ENCODE measurements around the gene CSTB.

Gene CSTB

GRCh38 chr21:43748622-43749021 is 27.5 kb downstream of the CSTB start:
- DNase-seq (ENCODE audit: low read depth) = no peak

GRCh38 chr21:43745772-43746517 is 30.2 kb downstream of the CSTB start:
- no peak overlapping the region for H3K4me3 ChIP-seq (ENCODE audit: low read depth, low read length)
- DNase-seq (ENCODE audit: low read depth) = no peak
- no peak for TF ChIP-seq CTCF (IDR thresholded peaks at IDR 0.05; ENCODE audit: control insufficient read depth, extremely low read depth, insufficient read depth)

More at GRCh38 chr21:43748622-43749021, 27.5 kb downstream of the CSTB start:
- TF ChIP-seq CTCF (IDR thresholded peaks at IDR 0.05; ENCODE audit: control insufficient read depth, extremely low read depth, insufficient read depth) = no peak
- no peak overlapping the region for H3K4me3 ChIP-seq (ENCODE audit: low read depth, low read length)

GRCh38 chr21:43744725-43745124 is 31.4 kb downstream of the CSTB start:
- TF ChIP-seq CTCF (IDR thresholded peaks at IDR 0.05; ENCODE audit: control insufficient read depth, extremely low read depth, insufficient read depth) = no peak

GRCh38 chr21:43743947-43744346 is 32.2 kb downstream of the CSTB start:
- no peak overlapping the region for H3K4me3 ChIP-seq (ENCODE audit: low read depth, low read length)
- no peak for TF ChIP-seq CTCF (IDR thresholded peaks at IDR 0.05; ENCODE audit: control insufficient read depth, extremely low read depth, insufficient read depth)
- no peak for DNase-seq (ENCODE audit: low read depth)

More at GRCh38 chr21:43744725-43745124, 31.4 kb downstream of the CSTB start:
- no peak overlapping the region for H3K4me3 ChIP-seq (ENCODE audit: low read depth, low read length)
- DNase-seq (ENCODE audit: low read depth) = no peak

GRCh38 chr21:43741423-43742096 is 34.5 kb downstream of the CSTB start:
- H3K4me3 ChIP-seq (ENCODE audit: low read depth, low read length) = no peak overlapping the region
- TF ChIP-seq CTCF (IDR thresholded peaks at IDR 0.05; ENCODE audit: control insufficient read depth, extremely low read depth, insufficient read depth) = no peak
- DNase-seq (ENCODE audit: low read depth) = no peak

GRCh38 chr21:43740497-43741156 is 35.5 kb downstream of the CSTB start:
- TF ChIP-seq CTCF (IDR thresholded peaks at IDR 0.05; ENCODE audit: control insufficient read depth, extremely low read depth, insufficient read depth) = no peak

More at GRCh38 chr21:43740497-43741156, 35.5 kb downstream of the CSTB start:
- no peak overlapping the region for H3K4me3 ChIP-seq (ENCODE audit: low read depth, low read length)
- DNase-seq (ENCODE audit: low read depth) = no peak
